RPMI7951 (cell line): Measurements from ENCODE around the gene SHMT2. TPM values are rescaled to one million over a fixed set of nuclear protein-coding genes. Genes with fewer than 3 reads are reported as not detected.
"Not testable (repeated sequence)": the region's sequence is repeated elsewhere in the genome, so short reads cannot be mapped to it uniquely, and the experiment has no call there.

ENCODE experiments used
- DNase-seq: peaks from one replicate; pipeline ENCODE4 v3.0.0-alpha.2; 2012; ENCODE audit warnings: low read depth
- total RNA-seq: library from RNA; depleted of rRNA; stranded (reverse); fragments of >200 nt; shearing (Covaris generic); gene quantifications from 2 replicates; pipeline ENCODE4 v1.2.3, GENCODE V29; 2014; rRNA removed

The SHMT2 gene
- total RNA-seq, 1 experiment from 2014 or later, result 108 TPM

DNA sequence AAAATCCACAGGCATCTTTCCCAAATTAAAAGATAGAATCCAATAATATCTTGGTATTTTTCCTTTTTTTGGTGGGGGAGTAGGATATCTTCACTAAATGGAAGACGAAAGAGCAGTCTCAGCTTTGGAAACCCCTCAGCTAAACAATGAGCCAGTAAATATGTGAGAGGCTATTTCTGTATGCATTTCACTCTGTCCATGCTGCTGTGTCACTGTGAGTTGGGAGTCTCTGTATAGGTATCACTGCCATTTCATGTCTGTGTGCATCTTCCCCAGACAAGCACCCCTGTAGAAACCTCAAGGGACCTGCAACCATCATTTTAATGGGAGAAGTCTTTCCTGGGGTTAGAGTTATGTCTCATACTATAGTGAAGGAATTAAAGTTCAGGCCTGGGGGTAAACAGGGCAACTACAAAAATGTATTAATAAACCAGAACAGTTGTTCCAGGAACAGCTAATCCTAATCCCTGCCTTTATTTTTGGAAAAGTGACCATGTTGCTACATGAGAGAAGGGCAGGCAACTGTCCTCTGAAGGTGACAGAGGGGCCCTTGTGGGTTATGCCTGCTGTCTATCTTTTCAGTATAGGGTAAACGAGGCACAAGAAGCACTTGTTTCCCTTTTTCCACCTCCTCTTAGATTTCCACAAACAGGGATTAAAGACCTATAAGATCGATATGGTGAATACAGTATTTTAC lies 32.8 kb downstream of the SHMT2 start:
- DNase-seq, result no peak

DNA sequence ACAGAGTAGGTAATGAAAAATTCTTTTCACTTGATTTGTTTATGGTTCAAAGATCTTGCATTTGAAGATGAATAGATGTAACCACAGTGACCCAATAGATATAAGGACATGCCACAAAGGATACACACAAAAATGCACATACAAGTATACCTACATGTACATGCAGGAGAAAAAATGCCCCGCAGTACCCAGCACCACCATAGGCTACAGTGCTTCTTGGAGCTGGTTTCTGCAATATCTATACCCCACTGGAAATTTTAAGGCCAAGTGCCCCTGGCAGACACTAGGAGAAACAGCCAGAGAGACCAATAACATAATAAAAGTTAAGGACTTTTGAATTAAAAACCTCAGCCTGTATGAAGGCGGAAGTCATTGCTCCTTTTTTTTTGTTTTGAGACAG lies 33.6 kb downstream of the SHMT2 start:
- no peak for DNase-seq

DNA sequence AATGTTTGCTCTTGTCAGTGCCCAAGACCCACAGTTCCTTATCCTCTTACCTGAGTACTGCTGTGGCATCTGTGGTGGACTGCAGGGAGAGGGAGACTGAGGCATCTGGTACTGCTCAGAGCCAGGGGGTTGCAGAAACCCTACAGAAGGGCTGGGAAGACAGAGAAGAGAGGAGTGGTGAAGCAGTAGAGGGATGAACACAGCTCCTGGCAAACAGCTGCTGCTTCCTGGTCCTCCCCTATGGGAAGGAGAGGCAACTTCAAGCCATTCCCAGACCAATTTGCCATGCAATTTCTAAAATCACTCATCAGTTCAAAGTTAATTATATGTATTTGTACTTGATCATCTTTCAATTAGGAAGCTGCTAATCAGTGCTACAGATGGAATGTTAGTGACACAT lies 37.2 kb downstream of the SHMT2 start:
- DNase-seq, result no peak

DNA sequence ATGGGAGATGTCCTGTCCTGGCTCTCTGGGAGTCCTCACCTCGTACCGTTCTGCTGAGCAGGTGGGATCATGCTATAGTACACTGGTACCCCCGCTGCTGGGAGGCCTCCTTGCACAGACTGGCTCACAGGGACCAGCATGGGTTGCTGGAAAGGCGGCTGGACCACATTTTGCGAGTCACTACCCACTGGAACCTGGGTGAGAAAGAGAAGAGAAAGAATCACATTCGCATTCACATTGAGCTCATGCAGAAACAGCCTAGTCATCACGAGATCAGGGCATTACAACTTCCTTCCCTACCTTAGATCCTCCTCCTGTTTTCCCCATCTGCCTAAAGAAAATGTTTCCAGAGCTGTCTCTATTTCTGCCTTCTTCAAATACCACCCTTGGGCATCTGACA lies 38.8 kb downstream of the SHMT2 start:
- DNase-seq, result no peak

DNA sequence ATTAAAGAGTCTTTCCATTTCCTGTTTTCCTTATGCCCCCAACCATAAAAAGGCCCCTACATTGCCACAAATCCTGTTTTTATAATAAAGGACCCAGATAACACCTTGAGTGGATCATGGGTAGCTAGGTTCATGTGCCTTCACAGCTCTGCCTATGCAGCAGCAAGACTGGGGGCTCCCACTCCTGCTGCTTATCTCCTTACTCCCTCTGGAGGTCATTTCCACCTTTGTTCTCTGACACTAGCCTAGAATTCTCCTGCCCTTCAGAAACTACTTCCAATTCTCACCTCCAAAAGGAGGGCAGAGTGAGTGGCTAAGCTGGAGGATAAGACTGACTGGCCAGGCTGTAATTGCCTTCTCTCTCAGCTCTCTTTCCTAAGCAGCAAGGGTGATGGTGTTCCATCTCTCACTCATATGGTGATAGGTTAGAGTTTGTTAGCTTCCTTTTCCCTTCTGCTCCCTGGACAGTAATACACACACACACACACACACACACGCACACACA lies 41.5 kb downstream of the SHMT2 start:
- DNase-seq, result no peak

DNA sequence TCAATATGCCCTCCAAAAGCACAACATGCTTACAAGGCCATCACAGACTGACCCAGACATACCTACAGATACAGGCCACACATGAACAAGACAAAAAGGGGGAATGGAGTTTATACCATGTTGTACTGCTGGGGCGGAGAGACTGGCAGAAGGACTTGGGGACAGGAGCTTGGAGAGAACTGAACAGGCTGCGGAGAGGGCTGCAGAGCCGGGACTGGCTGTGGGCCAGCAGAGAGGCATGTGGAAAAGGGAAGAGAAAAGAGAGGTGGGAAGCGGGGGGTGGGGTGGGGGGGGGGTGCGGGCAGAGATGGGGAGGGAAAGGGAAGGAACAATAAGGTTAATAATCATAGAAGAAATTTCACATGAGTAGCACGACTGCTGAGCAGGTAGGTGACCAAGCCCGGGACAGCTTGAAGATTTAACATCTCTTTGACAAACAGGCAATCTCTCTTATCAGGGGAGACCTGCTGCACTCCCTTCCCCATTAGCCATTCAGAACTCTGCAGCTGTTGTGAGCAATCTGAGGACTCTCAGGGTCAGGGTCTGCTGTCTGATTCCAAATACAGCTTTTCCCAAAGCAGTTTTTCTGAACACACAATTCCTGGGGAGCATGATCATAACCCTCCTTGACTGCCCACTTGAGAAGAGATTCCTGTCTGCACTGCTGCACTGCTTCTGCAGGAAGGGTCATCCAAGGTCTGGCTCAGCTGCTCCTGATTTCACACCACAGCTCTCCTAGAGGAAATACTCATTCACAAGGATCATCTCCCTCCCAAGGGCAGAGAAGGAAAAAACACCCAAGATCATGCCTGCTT lies 43.0 kb downstream of the SHMT2 start:
- no peak for DNase-seq

DNA sequence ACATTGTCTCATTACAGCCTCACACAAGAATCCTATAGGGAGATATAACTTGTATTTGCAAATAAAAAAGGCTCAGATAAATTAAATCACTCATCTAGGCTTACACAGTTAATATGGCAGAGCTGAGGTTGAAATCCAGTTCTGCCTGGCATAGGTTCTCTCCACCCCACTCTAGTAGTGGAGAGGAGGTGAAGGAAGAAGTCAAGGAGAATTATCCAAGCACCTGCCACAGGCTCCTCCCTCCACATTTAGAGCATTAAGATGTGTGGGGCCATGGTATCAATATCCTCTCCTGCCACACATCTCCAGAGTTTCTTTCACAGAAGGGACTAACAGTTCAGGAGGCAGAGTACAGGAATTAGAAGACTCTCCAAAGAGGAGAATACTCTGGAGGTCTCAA lies 44.0 kb downstream of the SHMT2 start:
- no peak for DNase-seq

DNA sequence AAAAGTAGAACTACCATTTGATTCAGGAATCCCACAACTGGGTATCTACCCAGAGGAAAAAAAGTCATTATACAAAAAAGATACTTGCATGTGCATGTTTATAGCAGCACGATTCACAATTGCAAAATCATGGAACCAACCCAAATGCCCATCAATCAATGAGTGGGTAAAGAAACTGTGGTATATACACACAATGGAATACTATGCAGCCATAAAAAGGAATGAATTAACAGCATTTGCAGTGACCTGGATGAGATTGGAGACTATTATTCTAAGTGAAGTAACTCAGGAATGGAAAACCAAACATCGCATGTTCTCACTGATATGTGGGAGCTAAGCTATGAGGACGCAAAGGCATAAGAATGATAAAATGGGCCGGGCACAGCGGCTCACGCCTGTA lies 46.7 kb downstream of the SHMT2 start:
- DNase-seq, result not testable (repeated sequence)

DNA sequence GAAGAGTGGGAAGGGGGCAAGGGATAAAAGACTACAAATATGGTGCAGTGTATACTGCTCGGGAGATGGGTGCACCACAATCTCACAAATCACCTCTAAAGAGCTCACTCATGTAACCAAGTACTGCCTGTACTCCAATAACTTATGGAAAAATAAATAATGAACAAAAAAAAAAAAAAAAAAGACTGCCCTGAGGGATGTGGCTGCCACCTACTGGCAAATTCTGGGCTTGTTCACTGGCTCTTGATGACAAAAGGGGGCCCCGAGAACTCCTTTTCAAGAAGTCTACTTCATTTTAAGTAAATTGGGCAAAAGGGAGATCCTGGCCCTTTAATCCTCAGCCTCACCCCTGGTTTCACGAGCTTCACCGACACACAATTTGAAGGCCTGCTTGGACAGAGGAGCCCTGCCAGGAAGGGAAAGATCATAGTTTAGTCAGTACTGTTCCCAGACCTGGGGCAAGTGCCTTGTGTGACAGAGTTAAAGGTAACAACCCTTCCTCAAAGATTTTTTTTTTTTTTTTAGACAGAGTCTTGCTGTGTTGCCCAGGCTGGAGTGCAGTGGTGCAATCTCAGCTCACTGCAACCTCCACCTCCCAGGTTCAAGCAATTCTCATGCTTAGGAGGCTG lies 47.5 kb downstream of the SHMT2 start:
- no peak for DNase-seq

DNA sequence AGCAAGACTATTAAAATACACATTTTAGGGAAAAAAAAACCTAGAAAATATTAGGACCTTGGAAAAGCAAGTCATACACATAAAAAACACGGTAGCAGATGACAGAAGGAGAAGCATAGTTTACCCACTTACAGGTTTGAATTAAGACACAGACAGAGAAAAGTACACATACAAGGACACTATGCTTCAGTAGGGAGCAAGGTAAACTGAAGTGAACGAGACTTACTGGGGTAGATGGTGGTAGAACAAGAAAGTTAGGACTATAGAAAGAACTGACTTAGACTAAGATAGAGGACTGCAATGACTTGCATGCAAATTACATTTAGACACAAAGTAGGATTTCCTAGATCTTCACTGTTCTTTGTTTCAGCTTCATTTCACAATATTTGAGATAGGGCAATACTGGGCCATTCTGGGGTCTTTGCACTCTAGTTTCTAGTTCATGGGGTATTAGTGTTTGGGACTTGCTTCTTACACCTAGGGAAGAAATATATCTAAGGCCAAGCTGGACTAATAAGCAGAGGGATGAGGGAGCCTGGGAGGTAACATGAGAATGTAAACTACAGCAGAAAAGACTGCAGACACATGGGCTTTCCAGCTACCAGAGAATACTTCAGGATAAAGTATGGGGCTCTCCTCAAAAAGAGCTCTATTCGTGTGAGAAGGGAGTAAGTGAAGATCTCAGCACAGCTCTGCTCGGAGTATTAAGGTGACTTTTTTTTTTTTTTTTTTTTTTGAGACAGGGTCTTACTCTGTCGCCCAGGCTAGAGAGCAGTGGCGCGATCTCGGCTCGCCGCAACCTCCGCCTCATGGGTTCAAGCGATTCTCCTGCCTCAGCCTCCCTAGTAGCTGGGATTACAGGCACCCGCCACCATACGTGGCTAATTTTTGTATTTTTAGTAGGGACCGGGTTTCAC lies 49.2 kb downstream of the SHMT2 start:
- no peak for DNase-seq

DNA sequence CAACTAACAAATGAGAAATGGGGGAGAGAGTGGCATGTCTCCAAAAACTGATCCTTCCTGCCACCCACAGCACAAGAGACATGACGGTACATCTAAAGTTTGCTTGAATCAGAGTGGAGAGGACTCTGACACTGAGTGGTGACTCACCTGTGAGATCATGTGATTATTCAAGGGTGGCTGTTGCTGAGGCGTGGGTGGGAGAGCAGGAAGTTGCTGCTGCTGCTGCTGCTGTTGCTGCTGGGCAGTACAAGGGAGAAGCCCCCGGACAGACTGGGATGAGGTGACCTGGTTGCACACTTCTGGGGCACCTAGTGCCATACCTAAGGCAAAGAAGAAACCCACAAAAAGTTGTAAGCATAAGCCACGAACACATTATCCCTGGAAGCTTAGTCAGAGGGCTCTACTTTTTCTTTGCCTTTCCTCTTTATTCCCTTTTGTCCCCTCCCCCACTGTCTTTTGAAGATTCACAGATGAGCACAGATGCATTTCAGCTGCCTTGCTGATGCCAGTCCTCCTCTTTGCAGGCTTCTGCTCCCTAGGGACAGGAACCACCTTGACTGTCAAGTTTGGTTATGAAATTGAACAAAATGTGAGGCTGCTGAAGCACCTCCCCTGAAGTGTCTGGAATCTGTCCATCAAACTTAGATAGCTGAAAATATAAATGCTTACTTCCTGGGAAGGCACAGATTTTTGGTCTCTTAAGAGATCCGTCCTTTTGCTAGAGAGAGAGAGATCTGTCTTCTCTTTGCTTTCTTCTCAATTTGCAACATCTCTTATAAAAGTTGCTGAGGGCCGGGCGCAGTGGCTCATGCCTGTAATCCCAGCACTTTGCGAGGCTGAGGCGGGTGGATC lies 50.9 kb downstream of the SHMT2 start:
- peak; percentile 87 for DNase-seq

DNA sequence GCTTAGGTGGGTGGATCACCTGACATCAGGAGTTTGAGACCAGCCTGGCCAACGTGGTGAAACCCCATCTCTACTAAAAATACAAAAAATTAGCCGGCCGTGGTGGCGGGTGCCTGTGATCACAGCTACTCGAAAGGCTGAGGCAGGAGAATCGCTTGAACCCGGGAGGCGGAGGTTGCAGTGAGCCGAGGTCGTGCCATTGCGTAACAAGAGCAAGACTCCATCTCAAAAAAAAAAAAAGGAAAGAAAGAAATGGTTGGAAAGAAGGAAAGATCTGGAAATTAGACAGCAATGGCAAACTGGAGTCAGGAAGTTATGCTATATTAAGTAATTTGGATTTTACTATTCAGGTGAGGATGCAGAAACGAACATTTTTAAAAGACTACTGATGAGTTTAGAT lies 52.6 kb downstream of the SHMT2 start:
- DNase-seq, result not testable (repeated sequence)

Other genes with a start within 250 kb of the SHMT2 start
- 2.3 and 2.6 TPM in 2 replicates for gene ZBTB39, start 223.2 kb upstream of the SHMT2 start, total RNA-seq
- gene TAC3, start 213.2 kb upstream of the SHMT2 start, total RNA-seq, result not detected in 2 replicates
- not detected in 2 replicates for gene MYO1A, start 179.6 kb upstream of the SHMT2 start, total RNA-seq
- gene NEMP1, start 150.9 kb upstream of the SHMT2 start, total RNA-seq, result 27.9 and 30.4 TPM in 2 replicates
- 10.9 and 17.6 TPM in 2 replicates for gene NAB2, start 140.6 kb upstream of the SHMT2 start, total RNA-seq
- 29.4 and 33.0 TPM in 2 replicates for gene STAT6, start 118.3 kb upstream of the SHMT2 start, total RNA-seq
- 28.8 and 31.6 TPM in 2 replicates for gene LRP1, start 101.2 kb upstream of the SHMT2 start, total RNA-seq
- not detected in 2 replicates for gene LRP1-AS, start 82.1 kb upstream of the SHMT2 start, total RNA-seq
- 1.7 and 4.1 TPM in 2 replicates for gene NXPH4, start 12.9 kb upstream of the SHMT2 start, total RNA-seq
- 0.84 TPM in 1 of 2 replicates, not detected in the other for gene STAC3, start 21.5 kb downstream of the SHMT2 start, total RNA-seq
- gene R3HDM2, start 201.3 kb downstream of the SHMT2 start, total RNA-seq, result 10.8 and 12.3 TPM in 2 replicates
- not detected in 2 replicates for gene INHBC, start 205.1 kb downstream of the SHMT2 start, total RNA-seq
- gene INHBE, start 225.6 kb downstream of the SHMT2 start, total RNA-seq, result 0.24 and 0.88 TPM in 2 replicates
- 0.49 and 0.60 TPM in 2 replicates for gene GLI1, start 230.1 kb downstream of the SHMT2 start, total RNA-seq